GM23248 (cell line): Measurements from ENCODE around the gene CDKN2AIP.

ENCODE experiments used
- EZH2 ChIP-seq: fragments of 200-600 bp; sonication (generic); IDR thresholded peaks from 2 replicates; pipeline ENCODE4 v1.6.1; 2018; ENCODE audit warnings: antibody characterized with exemption, mild to moderate bottlenecking; ENCODE audit not compliant: insufficient read depth, poor library complexity, severe bottlenecking
- EZH2phosphoT487 ChIP-seq: fragments of 200-600 bp; sonication (generic); IDR thresholded peaks from 2 replicates; pipeline ENCODE4 v1.6.1; 2018; ENCODE audit warnings: antibody characterized with exemption, moderate library complexity, mild to moderate bottlenecking, low read depth; ENCODE audit not compliant: insufficient read depth

GRCh38 chr4:183399616-183400015, 44.8 kb upstream of the CDKN2AIP start:
- no peak for TF ChIP-seq EZH2
- no peak for TF ChIP-seq EZH2phosphoT487
